ENCODE measurements around the gene RGSL1.
"Not testable (repeated sequence)": the region's sequence is repeated elsewhere in the genome, so short reads cannot be mapped to it uniquely, and the experiment has no call there.

Gene RGSL1

GRCh38 chr1:182446033-182446669 lies 3.8 kb upstream of the RGSL1 start:
- DNase-seq (ENCODE audit: low read depth) = no peak

DNA sequence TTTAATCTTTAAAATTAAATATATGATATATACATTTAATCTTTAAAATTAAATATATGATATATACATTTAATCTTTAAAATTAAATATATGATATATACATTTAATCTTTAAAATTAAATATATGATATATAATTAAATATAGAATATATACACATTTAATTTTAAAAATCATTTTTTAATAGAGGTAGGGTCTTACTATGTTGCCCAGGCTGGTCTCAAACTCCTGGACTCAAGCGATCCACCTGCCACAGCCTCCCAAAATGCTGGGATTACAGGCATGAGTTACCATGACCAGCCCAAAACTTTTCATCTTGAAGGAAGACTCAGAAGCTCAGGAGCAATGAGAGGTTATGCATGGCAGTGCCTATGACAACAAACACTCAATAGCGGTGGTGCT lies 2.8 kb upstream of the RGSL1 start:
- DNase-seq (ENCODE audit: low read depth) = not testable (repeated sequence)

GRCh38 chr1:182447660-182448059 lies 2.3 kb upstream of the RGSL1 start:
- DNase-seq (ENCODE audit: low read depth) = no peak

- no peak for DNase-seq (ENCODE audit: low read depth)
Measured at GRCh38 chr1:182453631-182454030, 3.7 kb downstream of the RGSL1 start.

GRCh38 chr1:182457844-182458243 lies 7.9 kb downstream of the RGSL1 start:
- DNase-seq (ENCODE audit: low read depth) = no peak

GRCh38 chr1:182459949-182460348 lies 10.0 kb downstream of the RGSL1 start:
- DNase-seq (ENCODE audit: low read depth) = no peak

- DNase-seq (ENCODE audit: low read depth) = no peak
Measured at GRCh38 chr1:182460550-182460951, 10.6 kb downstream of the RGSL1 start.

- DNase-seq (ENCODE audit: low read depth) = no peak
Measured at GRCh38 chr1:182473556-182473955, 23.6 kb downstream of the RGSL1 start.

DNA sequence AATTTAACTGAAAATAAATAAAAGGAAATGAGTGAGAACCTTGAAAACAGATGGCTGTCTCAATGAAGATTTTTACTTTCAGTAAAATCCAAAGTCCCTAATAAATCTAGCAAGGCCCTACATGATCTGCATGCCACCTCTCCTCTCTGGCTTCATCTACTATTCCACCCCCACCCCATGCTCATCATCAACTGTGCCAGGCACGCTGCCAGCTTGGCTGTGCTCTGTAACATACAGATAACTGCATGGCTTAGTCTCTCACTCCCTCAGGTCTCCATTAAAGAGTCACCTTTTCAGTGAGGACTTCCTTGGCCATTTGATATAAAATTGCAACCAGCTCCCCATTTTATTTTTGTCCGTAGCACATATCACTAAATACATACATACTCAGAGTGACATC lies 26.7 kb downstream of the RGSL1 start:
- DNase-seq (ENCODE audit: low read depth) = no peak

DNA sequence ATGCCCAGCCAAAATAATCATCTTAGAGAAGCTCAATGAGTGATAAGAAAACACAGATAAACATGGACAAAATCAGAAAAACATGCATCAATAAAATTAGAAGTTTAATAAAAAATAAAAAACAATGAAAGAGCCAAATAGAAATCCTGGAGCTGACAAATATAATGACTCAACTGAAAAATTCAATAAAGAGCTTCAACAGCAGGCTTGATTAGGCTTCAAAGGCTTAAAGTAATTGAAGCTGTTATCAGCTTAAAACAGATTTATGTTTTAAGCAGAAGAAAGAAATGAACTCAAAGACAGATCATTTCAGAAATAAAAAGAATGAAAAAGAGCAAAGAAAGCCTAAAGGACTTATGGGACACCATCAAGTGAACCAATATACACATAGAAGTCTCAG lies 28.3 kb downstream of the RGSL1 start:
- no peak for DNase-seq (ENCODE audit: low read depth)

DNA sequence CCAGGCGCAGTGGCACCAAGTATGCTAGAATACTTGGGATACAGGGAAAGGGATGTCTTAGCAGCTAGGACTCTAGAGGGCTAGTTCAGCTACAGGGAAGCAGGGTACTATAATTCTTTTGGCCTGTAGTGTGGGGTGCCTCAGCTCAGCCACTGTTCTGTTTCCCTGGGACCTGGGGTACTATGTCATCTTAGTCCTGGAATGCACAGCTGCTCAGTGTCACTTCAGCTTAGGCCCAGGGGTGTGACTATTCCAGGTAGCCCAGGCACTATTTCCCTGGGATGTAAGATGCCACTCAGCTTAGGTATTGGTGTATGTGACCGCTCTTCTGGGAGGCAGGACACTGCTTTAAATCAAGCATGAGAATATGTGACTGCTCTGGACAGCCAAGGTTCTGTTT lies 34.1 kb downstream of the RGSL1 start:
- no peak for DNase-seq (ENCODE audit: low read depth)

DNA sequence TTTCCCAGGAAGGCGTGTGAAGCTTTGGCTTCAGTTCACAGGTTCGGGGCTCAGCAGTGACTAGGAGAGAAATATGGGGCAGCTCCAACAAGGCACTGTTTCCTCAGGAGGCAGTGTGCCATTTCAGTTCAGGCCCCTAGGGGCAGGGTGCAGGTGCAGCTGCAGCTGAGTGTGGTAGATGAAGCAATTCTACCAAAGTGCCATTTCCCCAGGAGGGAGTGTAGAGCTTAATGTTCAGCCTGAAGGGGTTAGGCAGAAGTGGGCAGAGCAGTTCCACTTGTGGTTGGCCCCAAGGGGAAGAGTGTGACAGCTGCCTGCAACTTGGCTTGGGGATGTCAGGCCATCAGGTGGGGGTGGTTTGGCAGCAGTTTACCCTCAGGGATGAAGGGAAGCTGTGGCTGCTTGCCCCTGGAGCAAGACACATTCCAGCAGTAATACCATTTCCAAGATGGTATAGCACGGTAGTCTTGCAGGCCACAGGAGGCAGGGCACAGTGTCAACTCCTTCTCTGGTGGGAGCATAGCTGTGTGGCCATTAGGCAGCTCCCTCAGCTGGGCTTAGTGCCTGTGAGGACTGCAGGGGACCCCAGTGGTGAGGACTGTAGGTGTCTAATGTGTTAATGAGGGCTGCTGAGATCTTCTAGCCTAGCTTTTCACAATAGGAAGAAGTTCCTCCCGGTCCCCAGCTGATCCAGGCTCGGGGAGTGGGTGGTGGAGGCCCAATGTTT lies 34.7 kb downstream of the RGSL1 start:
- DNase-seq (ENCODE audit: low read depth) = no peak

- DNase-seq (ENCODE audit: low read depth) = no peak
Measured at GRCh38 chr1:182485861-182486260, 35.9 kb downstream of the RGSL1 start.

DNA sequence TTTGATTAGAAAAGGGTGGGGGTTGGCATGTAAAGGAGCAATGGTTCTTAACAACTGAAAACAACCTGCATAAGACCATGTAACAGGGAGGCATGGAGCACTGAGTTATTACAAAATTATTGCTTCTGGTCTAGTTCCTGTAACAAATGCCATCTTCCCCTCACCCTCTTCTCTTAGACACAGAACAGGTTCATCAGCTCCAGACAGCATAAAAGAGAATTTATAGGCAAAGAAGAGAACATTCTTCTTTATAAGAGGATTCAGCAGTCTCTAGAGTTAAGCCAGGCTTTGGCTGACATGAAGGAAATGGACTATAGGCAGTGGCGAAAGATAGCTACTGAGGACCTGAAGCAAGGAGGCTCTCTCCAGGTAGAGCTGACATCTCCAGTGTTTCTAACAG lies 38.9 kb downstream of the RGSL1 start:
- DNase-seq (ENCODE audit: low read depth) = no peak

- DNase-seq (ENCODE audit: low read depth) = no peak
Measured at GRCh38 chr1:182493063-182493462, 43.1 kb downstream of the RGSL1 start.

DNA sequence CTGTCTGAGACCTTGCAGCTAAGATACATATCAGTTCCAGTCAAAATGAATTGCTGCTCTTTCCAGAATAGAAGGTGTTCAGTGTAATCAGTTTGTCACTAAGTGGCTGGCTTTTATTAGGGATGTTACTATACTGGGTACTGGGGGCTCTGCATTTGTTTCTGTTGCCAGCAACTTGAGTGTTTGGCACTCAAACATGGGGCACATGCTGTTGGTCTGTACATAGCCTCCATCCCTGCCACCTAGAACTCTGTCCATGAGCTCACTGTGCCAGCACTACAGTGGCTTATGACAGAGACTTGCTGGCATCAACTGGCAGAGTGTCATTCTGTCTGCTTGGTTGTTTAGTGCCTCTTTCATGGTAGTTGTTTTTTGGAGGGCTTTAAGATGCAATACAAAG lies 45.1 kb downstream of the RGSL1 start:
- no peak for DNase-seq (ENCODE audit: low read depth)

- DNase-seq (ENCODE audit: low read depth) = no peak
Measured at GRCh38 chr1:182495693-182496092, 45.7 kb downstream of the RGSL1 start.

GRCh38 chr1:182507685-182508084 lies 57.7 kb downstream of the RGSL1 start:
- no peak for DNase-seq (ENCODE audit: low read depth)

DNA sequence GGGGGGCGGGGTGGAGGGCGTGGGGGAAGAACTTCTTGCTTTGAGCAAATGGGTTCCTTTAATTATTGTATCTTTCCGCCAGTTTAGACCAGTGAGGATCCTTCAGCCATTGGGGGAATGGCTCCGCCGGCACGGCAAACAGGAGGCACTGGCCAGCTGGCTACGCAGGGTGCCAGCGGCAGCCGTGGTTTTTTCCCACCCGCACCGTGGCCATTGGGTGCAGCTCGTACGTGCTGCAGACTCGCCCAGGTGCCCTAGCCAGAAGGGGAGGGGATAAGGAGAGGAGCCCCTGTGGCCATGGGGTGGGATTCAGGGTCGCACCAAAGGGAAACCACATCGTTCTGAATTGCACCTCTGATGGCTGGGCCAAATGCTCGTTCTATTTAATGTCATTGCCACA lies 65.6 kb downstream of the RGSL1 start:
- DNase-seq (ENCODE audit: low read depth) = no peak

- DNase-seq (ENCODE audit: low read depth) = no peak
Measured at GRCh38 chr1:182520736-182521135, 70.8 kb downstream of the RGSL1 start.

DNA sequence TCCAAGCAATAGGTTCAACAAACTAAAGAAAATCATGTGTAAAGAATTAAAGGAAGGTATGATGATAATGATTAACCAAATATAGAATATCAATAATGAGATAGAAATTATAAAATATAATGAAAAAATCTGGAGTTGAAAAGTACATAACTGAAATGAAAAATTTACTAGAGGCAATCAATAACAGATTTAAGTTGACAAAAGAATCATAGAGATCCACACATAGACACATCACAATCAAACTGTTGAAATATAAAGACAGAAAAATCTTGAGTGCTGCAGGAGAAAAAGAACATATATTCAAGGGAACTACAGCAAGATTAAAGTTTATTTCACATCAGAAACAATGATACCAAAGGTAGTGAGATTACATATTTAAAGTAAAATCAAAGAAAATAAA lies 75.4 kb downstream of the RGSL1 start:
- DNase-seq (ENCODE audit: low read depth) = no peak

DNA sequence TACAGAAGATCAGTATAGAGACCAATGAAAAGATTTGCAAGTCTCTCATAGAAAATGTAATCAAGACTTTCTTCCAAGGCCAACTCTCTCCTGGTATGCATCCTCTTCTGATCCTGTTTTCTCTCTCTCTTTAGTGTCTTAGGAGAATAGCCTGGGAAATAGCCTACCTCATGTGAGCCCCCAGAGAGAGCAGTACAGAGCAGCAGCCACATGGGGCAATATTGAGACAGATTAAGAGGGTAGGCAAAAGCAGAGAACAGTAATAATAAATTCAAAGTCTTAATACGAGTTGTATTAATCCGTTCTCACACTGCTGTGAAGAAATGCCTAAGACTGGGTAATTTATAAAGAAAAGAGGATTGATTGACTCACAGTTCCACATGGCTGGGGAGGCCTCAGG lies 77.7 kb downstream of the RGSL1 start:
- DNase-seq (ENCODE audit: low read depth) = no peak

DNA sequence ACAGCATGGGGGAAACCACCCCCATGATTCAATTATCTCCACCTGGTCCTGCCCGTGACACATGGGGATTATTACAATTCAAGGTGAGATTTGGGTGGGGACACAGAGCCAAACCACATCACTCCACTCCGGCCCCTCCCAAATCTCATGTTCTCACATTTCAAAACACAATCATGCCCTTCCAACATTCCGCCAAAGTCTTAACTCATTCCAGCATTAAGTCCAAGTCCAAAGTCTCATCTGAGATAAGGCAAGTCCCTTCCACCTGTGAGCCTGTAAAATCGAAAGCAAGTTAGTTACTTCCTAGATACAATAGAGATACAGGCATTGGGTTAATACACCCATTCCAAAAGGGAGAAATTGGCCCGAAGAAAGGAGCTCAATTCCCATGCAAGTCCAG lies 78.3 kb downstream of the RGSL1 start:
- DNase-seq (ENCODE audit: low read depth) = not testable (repeated sequence)

GRCh38 chr1:182533896-182534295 lies 84.0 kb downstream of the RGSL1 start:
- no peak for DNase-seq (ENCODE audit: low read depth)

Measured in activated T-helper 9 cell treated with anti-CD3 and anti-CD28 coated beads, Interleukin-2, amount 50 U/mL, for 16 hours (primary cell).